Thoracic aorta (tissue), 2 donors: ENCODE results near the gene CYYR1. TPM values are rescaled to one million over a fixed set of nuclear protein-coding genes. Genes with fewer than 3 reads are reported as not detected.

ENCODE experiments used
- ATAC-seq: fragments of 150-250 bp; one replicate; pipeline ENCODE4 v1.8.0; 2017; ENCODE audit warnings: low read depth; ENCODE audit not compliant: insufficient number of reproducible peaks, low FRiP score
- DNase-seq: peaks from one replicate; pipeline ENCODE4 v3.0.0-alpha.2; 2020; ENCODE audit warnings: low spot score
- H3K27ac ChIP-seq, 2 donors: fragments of 200-600 bp; sonication (generic); 1 replicate in 1 of 2; 2 replicates in 1 of 2; pipeline ENCODE4 v1.5.1; 2016; ENCODE audit warnings: mild to moderate bottlenecking in 2 of 2, moderate library complexity in 2 of 2
- H3K27me3 ChIP-seq: fragments of 200-600 bp; sonication (generic); replicated peaks from 2 replicates; pipeline ENCODE4 v1.6.0; 2016; ENCODE audit warnings: mild to moderate bottlenecking; ENCODE audit not compliant: insufficient read depth
- H3K36me3 ChIP-seq: fragments of 200-600 bp; sonication (generic); one replicate; pipeline ENCODE4 v1.5.1; 2016
- H3K4me1 ChIP-seq, 2 donors: fragments of 200-600 bp; sonication (generic); 1 replicate in 1 of 2; 2 replicates in 1 of 2; pipeline versions ENCODE4 v1.5.1 to v1.6.0; 2016; ENCODE audit warnings: low read depth in 2 of 2, mild to moderate bottlenecking in 1 of 2; ENCODE audit not compliant: control insufficient read depth in 1 of 2
- H3K4me3 ChIP-seq: fragments of 200-600 bp; sonication (generic); 2 replicates; pipeline ENCODE4 v1.5.1; 2016; ENCODE audit warnings: mild to moderate bottlenecking
- H3K9me3 ChIP-seq: fragments of 200-600 bp; sonication (generic); 2 replicates; pipeline ENCODE4 v1.5.1; 2016
- total RNA-seq, 2 donors: library from RNA; depleted of rRNA; stranded (reverse); fragments of >200 nt; gene quantifications; one replicate each; pipeline versions ENCODE4 v1.1.0 to v1.2.3, GENCODE V29; 2016
- TF ChIP-seq, protein P1 (sequence below): fragments of 200-600 bp; sonication (generic); IDR thresholded peaks from one replicate; pipeline ENCODE4 v1.5.1; 2019; ENCODE audit warnings: antibody characterized with exemption

CYYR1 gene
- total RNA-seq, 2 donors from 2014 or later, result 6.6 to 15.8 TPM

DNA sequence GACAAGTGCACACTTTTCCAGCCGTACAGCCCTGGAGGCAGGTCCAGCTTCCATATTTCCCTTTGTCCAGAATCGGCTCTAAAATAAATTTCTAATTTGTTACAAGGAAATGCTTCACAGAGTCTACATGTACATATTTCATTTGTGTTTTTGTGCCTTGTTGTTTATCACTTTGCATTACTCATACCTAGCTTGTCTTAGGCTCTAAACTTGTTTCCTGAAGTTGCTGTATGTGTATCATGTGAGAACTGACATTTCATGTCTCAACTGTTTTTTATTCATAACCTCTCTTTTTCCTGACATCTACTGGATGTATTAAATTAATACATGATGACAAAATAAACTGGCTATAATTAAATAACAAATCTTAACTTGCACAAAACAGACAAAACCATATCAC is 7.5 kb downstream of the CYYR1 start:
- Histone ChIP-seq H3K36me3 (no peaks in the 10 kb centered on the region), H3K27me3 (no peaks in the 10 kb centered on the region), H3K4me1 (no peaks in the 10 kb centered on the region), H3K27ac (no peak overlapping the region), H3K9me3 (no peaks in the 10 kb centered on the region), H3K4me3 (no peak overlapping the region)
- TF ChIP-seq, protein P1, sequence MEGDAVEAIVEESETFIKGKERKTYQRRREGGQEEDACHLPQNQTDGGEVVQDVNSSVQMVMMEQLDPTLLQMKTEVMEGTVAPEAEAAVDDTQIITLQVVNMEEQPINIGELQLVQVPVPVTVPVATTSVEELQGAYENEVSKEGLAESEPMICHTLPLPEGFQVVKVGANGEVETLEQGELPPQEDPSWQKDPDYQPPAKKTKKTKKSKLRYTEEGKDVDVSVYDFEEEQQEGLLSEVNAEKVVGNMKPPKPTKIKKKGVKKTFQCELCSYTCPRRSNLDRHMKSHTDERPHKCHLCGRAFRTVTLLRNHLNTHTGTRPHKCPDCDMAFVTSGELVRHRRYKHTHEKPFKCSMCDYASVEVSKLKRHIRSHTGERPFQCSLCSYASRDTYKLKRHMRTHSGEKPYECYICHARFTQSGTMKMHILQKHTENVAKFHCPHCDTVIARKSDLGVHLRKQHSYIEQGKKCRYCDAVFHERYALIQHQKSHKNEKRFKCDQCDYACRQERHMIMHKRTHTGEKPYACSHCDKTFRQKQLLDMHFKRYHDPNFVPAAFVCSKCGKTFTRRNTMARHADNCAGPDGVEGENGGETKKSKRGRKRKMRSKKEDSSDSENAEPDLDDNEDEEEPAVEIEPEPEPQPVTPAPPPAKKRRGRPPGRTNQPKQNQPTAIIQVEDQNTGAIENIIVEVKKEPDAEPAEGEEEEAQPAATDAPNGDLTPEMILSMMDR, result no peak
- ATAC-seq (no peak), DNase-seq (no peak)

DNA sequence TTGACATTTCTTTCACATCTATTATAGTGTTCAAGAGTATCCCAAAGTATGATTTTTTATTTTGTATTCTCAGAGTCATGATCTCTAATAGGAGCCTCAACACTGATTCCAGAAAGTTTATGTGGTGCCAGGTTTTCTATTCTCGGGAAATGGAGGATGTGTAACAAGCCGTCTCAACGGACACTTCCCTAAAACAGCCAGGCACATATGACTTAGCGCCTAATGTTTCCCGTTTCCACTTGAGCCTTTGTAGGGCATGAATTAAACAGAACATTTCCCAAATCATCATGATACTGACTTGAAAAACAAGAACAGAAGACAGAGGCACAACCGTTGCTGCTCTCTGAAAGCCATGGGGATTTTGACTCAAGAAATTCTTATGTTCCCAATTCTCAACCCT is 8.0 kb downstream of the CYYR1 start:
- Histone ChIP-seq H3K27me3 (no peaks in the 10 kb centered on the region), H3K27ac (no peak overlapping the region), H3K4me1 (no peaks in the 10 kb centered on the region), H3K36me3 (no peaks in the 10 kb centered on the region), H3K4me3 (no peak overlapping the region), H3K9me3 (no peaks in the 10 kb centered on the region)
- TF ChIP-seq, protein P1, result no peak
- no peak for ATAC-seq
- no peak for DNase-seq

DNA sequence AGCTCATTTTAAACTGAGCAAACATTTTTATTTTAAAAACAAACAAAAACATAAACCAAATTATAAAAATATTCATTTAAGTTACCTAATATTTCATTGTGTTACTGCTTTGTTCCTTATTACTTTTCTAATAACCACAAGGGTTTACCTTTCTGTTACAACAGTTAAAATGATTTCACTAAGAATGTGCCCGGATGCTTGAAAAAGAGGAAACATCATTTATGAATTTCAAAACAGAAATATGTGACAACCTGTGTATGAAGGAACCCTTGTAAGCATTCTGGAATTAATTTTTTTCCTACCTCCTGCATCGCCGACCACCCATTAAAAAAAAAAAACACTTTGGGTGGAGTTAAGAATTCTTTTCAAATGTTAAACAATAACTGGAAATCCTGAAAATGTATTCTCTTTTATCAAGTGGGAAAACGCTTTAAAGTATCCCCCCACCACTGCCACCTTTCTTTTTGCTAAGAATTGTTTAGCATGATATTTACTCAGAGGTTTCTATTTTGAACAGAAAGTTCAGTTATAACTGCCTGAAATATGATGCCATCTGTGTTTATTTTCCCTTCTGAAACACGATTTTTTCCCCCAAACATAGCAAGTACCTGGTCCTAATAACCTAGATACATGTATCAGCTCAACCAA is 9.1 kb downstream of the CYYR1 start:
- no peaks in the 10 kb centered on the region for H3K27me3 ChIP-seq
- no peak for DNase-seq
- H3K27ac ChIP-seq, result no peak overlapping the region

DNA sequence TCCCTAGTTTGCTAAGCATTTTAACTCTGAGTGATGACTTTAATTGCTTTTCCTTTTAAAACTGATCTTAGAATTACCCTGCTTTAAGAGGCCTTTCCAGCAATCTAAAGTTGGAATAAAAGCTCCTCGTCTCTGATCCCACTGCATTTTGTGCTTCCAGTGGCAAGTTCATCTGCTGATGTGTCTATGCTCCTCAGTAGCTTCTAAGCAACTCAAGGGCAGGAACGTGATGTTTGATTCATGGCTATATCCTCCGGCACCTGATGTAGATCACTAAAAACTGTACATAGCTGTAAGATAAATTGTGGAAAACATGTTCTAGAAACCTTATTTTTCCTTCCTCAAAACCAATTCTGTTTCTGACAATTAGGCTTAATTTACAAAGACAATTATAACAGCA is 12.5 kb downstream of the CYYR1 start:
- no peaks in the 10 kb centered on the region for H3K4me1 ChIP-seq
- ATAC-seq, result no peak
- H3K4me3 ChIP-seq, result no peak overlapping the region
- no peak for DNase-seq
- no peak overlapping the region for H3K27ac ChIP-seq
- no peaks in the 10 kb centered on the region for H3K36me3 ChIP-seq
- H3K27me3 ChIP-seq, result no peaks in the 10 kb centered on the region
- TF ChIP-seq, protein P1, result no peak
- no peaks in the 10 kb centered on the region for H3K9me3 ChIP-seq

More for the DNA sequence above, 9.1 kb downstream of the CYYR1 start:
- TF ChIP-seq, protein P1, result no peak
- Histone ChIP-seq H3K4me1 (no peaks in the 10 kb centered on the region), H3K4me3 (no peak overlapping the region), H3K9me3 (no peaks in the 10 kb centered on the region), H3K36me3 (no peaks in the 10 kb centered on the region)
- no peak for ATAC-seq

DNA sequence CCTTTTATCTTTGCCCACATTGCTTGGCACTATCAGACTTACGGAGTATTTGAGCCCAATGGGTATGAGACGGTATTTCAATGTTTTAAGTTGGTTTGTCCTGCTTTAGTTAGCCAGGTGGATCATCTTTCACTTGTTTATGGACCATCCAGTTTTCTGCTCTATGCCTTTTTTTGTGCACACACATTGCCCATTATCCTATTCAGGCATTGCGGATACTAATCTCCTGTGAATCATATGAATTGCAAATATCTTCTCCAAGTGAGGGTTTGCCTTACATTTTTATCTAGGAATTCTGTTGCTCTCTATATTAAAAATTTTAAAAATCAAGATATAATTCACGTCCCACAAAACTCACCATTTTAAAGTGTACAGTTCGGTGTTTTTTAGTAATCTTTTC is 14.0 kb downstream of the CYYR1 start:
- no peak for DNase-seq
- Histone ChIP-seq H3K27ac (no peak overlapping the region), H3K9me3 (no peaks in the 10 kb centered on the region), H3K36me3 (no peaks in the 10 kb centered on the region), H3K4me3 (no peak overlapping the region), H3K27me3 (no peaks in the 10 kb centered on the region), H3K4me1 (no peaks in the 10 kb centered on the region)
- no peak for ATAC-seq
- TF ChIP-seq, protein P1, result no peak
